ENCODE results near the gene MRPL12. TPM values are rescaled to one million over a fixed set of nuclear protein-coding genes. Genes with fewer than 3 reads are reported as not detected.

MRPL12 gene
- total RNA-seq, 4 donors from 2014 or later: 0.77 to 72.9 (median 19.5) TPM

GRCh38 chr17:81706232-81706611 lies 3.1 kb downstream of the MRPL12 start:
- TF ChIP-seq POLR2A (IDR thresholded peaks at IDR 0.05) (no peak), CTCF (IDR thresholded peaks at IDR 0.05) (no peak)
- intact Hi-C loops (cut with DNase I; ENCODE audit: low total_unique reads): no loop called here

DNA sequence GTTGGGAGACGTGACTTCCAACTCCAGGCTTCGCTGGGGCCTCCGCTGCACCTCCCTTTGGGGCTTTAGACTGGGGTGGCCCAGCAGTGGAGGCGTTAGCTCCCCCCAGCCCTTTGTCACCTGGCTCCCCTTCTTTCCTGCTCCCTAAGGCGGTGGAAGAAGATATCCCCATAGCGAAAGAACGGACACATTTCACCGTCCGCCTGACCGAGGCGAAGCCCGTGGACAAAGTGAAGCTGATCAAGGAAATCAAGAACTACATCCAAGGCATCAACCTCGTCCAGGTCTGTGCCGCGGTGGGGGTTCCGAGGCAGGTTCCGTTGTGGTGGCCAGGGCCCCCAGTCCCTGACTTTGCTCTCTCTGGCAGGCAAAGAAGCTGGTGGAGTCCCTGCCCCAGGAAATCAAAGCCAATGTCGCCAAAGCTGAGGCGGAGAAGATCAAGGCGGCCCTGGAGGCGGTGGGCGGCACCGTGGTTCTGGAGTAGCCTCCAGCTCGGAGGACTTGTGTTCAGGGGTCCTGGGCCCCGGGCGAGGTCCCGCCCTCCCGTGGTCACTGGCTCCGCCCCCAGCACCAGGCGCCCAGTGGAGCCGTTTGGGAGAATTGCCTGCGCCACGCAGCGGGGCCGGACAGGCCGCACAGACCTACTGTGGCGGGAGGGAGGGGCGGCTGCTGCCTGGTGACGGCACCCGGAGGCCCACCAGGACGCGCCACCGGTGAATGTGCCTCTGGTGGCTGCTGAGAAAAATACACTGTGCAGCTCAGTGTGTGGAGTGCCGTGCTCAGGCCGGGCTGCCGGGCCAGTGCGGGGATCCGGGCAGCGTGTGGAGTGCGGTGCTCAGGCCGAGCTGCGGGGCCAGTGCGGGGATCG lies 3.8 kb downstream of the MRPL12 start:
- no peak overlapping the region for H3K27ac ChIP-seq
- intact Hi-C loops (cut with DNase I; ENCODE audit: low total_unique reads): no loop called here
- H3K27me3 ChIP-seq: no peaks in the 10 kb centered on the region
- H3K4me3 ChIP-seq: no peak overlapping the region
- no peaks in the 10 kb centered on the region for H3K36me3 ChIP-seq
- TF ChIP-seq POLR2A (IDR thresholded peaks at IDR 0.05) (no peak), CTCF (IDR thresholded peaks at IDR 0.05) (no peak)
- DNase-seq: no peak
- no peaks in the 10 kb centered on the region for H3K9me3 ChIP-seq
- peaks cover 0 to 17% of the 10 kb centered on the region in 2 donors for H3K4me1 ChIP-seq

More at GRCh38 chr17:81706232-81706611, 3.1 kb downstream of the MRPL12 start:
- H3K4me3 ChIP-seq: no peak overlapping the region
- no peak overlapping the region for H3K27ac ChIP-seq
- no peak for DNase-seq
- H3K9me3 ChIP-seq: no peaks in the 10 kb centered on the region
- no peaks in the 10 kb centered on the region for H3K27me3 ChIP-seq
- H3K4me1 ChIP-seq: peaks cover 0 to 22% of the 10 kb centered on the region in 2 donors
- no peaks in the 10 kb centered on the region for H3K36me3 ChIP-seq

- no peaks in the 10 kb centered on the region for H3K9me3 ChIP-seq
- DNase-seq: no peak
- H3K4me3 ChIP-seq: no peak overlapping the region
- peaks cover 0 to 23% of the 10 kb centered on the region in 2 donors for H3K4me1 ChIP-seq
- no peak overlapping the region for H3K27ac ChIP-seq
- no peaks in the 10 kb centered on the region for H3K27me3 ChIP-seq
- intact Hi-C loops (cut with DNase I; ENCODE audit: low total_unique reads): no loop called here
- no peaks in the 10 kb centered on the region for H3K36me3 ChIP-seq
- TF ChIP-seq CTCF (IDR thresholded peaks at IDR 0.05) (no peak), POLR2A (IDR thresholded peaks at IDR 0.05) (no peak)
Measured at GRCh38 chr17:81707725-81708646, 4.8 kb downstream of the MRPL12 start.

DNA sequence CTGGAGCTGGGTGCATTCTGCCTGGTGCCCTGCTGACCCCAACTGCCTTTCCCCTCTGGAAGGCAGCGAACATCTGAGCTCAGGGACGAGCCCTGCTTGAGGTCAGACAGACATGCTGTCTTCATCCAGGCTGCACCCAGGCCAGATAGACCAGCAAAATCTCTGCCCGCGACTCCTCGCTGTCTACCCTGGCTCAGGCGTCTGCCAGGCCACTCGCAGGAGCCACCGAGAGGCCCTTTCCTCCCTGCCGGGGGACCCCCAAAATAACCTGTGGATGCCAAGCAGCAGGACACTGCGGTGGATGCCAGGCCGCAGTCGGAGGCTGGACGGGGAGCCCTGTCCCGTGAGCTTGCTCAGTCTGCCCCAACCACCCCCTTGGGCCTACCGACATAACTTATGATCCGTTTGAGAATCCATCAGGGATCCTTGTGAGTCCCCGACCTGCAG lies 5.6 kb downstream of the MRPL12 start:
- H3K4me1 ChIP-seq: peaks cover 0 to 22% of the 10 kb centered on the region in 2 donors
- no peaks in the 10 kb centered on the region for H3K27me3 ChIP-seq
- no peaks in the 10 kb centered on the region for H3K9me3 ChIP-seq
- no peaks in the 10 kb centered on the region for H3K36me3 ChIP-seq
- no peak for DNase-seq
- intact Hi-C loops (cut with DNase I; ENCODE audit: low total_unique reads): no loop called here
- TF ChIP-seq CTCF (IDR thresholded peaks at IDR 0.05): no peak
- no peak for TF ChIP-seq POLR2A (IDR thresholded peaks at IDR 0.05)
- no peak overlapping the region for H3K4me3 ChIP-seq
- no peak overlapping the region for H3K27ac ChIP-seq

Measured in uterus (tissue), 4 donors.